ENCODE measurements around the gene NSG2.

Gene NSG2

DNA sequence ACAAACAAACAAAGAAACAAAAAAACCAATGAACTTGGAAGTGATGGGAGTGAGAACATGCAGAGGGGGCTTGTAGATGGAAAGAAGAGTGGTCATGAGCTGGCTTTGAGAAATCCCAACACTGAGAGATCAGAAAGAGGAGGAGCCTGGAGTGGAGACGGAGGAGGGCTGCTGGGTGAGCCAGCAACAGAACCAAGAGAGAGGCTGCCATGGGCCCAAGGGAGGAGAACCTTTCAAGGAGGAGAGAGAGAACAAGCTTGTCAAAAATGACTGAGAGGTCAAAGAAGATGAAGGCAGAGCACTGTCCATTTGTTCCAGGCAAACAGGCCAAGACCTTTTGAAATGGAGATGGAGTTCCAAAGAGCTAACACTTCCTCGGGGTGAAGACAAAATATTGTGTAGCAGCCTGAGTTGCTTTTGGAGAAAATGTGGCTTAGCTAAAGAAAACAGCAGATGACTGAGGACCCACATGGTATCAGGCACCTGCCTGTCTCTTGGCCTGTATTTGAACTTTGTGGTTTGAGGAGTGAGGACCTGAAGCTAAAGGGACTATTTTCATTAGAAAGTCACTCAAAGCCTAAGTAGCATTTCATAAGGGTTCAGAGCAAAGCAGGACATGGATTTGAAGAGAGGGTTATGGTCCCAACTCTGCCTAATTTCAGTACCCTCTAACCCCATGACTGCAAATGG lies 13.1 kb downstream of the NSG2 start:
- no peak overlapping the region for H3K4me3 ChIP-seq (replicated peaks; ENCODE audit: low read depth, low read length)
- TF ChIP-seq, protein P1, sequence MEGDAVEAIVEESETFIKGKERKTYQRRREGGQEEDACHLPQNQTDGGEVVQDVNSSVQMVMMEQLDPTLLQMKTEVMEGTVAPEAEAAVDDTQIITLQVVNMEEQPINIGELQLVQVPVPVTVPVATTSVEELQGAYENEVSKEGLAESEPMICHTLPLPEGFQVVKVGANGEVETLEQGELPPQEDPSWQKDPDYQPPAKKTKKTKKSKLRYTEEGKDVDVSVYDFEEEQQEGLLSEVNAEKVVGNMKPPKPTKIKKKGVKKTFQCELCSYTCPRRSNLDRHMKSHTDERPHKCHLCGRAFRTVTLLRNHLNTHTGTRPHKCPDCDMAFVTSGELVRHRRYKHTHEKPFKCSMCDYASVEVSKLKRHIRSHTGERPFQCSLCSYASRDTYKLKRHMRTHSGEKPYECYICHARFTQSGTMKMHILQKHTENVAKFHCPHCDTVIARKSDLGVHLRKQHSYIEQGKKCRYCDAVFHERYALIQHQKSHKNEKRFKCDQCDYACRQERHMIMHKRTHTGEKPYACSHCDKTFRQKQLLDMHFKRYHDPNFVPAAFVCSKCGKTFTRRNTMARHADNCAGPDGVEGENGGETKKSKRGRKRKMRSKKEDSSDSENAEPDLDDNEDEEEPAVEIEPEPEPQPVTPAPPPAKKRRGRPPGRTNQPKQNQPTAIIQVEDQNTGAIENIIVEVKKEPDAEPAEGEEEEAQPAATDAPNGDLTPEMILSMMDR (IDR thresholded peaks at IDR 0.05; ENCODE audit: low read depth, low read length, missing control alignments) = no peak
- no peak for DNase-seq (ENCODE audit: extremely low read depth, low read depth)

- H3K4me3 ChIP-seq (replicated peaks; ENCODE audit: low read depth, low read length) = no peak overlapping the region
- DNase-seq (ENCODE audit: extremely low read depth, low read depth) = no peak
- TF ChIP-seq, protein P1 (IDR thresholded peaks at IDR 0.05; ENCODE audit: low read depth, low read length, missing control alignments) = no peak
Observed at GRCh38 chr5:174059247-174059646, 13.7 kb downstream of the NSG2 start.

DNA sequence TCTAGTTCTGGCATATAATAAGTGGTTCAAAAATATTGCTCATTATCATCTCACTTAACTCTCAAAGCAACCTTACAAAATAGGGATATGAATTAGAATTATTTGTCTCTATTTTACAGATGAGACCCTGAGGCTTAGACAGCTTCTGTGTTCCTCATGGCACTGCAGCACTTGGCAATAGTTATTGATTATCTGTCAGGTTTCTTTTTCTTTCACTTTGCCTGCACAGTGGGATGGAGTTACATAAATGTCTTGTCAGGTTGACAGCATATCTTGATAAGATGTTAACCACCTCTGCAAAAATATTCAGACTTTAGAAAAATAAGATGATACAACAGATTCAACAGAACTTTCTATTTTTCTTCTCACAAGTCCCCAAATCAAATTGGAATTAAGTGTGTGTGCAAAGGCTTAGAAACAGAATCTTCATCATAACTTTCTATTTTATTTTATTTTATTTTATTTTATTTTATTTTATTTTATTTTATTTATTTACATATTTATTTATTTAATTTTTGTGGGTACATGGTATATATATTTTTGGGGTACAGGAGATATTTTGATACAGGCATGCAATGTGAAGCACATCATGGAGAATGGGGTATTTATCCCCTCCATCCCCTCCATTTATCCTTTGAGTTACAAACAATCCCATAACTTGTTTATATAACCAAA lies 17.7 kb downstream of the NSG2 start:
- no peak overlapping the region for H3K4me3 ChIP-seq (replicated peaks; ENCODE audit: low read depth, low read length)
- TF ChIP-seq, protein P1 (IDR thresholded peaks at IDR 0.05; ENCODE audit: low read depth, low read length, missing control alignments) = no peak
- no peak for DNase-seq (ENCODE audit: extremely low read depth, low read depth)

DNA sequence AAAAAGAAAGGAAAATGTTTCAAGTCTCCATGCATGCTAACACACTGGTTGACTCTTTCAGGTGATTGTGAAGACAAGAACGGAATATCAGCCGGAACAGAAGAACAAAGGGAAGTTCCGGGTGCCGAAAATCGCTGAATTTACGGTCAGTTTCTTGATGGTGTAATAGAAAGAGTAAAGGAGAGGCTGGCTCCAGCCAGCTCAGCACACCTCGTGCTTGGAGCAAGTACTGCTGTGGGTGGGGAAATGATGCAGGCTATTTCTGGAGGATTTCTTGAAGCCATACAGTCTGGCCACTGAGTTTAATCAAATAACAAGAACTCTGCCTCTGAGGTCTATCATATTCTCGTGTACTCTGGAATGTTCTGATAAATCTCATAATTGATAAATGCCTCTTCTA lies 18.7 kb downstream of the NSG2 start:
- TF ChIP-seq, protein P1 (IDR thresholded peaks at IDR 0.05; ENCODE audit: low read depth, low read length, missing control alignments) = no peak
- no peak for DNase-seq (ENCODE audit: extremely low read depth, low read depth)
- H3K4me3 ChIP-seq (replicated peaks; ENCODE audit: low read depth, low read length) = no peak overlapping the region

DNA sequence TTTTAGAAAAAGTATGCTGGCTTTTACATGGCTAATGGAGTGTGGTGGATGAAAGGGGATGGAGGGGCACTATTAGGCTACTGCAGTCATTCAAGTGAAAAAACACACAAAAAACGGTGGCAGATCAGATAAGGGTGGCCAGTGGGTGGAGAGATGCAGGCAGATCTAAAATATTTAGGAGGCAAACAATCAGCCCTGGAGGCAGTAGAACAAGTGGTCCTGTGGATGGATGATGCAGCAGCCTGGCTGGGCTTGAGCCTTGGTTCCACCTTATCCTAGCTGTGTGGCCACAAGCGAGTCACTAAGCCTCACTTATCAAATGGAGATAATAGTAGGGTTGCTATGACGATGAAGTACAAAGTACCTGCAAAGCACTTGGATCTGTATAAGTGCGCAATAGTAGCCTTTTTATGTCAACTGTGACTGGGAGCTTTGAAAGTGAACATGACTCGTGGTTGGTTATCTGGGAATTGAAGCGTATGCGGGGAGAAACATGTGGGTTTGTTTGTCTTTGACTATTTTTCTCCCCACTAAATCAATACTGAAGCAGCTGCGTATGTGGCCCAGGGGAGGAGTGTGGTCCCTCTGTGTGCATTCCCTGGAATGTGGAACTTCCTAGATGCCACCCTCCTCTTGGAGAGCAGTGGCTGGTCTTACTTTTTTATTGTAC lies 20.2 kb downstream of the NSG2 start:
- DNase-seq (ENCODE audit: extremely low read depth, low read depth) = no peak

DNA sequence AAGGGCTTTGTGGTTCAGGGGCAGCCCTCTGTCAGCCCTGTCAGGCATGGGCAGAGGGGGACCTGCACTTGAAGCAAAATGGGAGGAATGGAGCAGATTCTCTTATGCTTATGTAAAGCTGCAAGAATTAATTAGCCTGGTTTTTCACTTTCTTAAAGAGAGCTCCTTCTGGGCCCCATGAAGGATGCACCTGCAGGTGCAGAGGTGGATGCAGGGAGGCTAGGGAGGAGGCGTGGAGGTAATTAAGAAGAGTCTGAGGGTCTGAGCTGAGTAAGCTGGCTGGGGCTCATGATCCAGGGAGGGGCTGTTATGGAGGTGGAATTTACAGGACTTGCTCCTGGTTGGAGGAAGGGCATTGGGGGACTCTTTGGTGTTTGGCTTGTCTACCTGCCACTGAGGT lies 22.0 kb downstream of the NSG2 start:
- H3K4me3 ChIP-seq (replicated peaks; ENCODE audit: low read depth, low read length) = no peak overlapping the region
- no peak for DNase-seq (ENCODE audit: extremely low read depth, low read depth)
- TF ChIP-seq, protein P1 (IDR thresholded peaks at IDR 0.05; ENCODE audit: low read depth, low read length, missing control alignments) = no peak

More for the DNA sequence above, 20.2 kb downstream of the NSG2 start:
- no peak overlapping the region for H3K4me3 ChIP-seq (replicated peaks; ENCODE audit: low read depth, low read length)
- TF ChIP-seq, protein P1 (IDR thresholded peaks at IDR 0.05; ENCODE audit: low read depth, low read length, missing control alignments) = no peak
